Vagina (tissue), 2 donors: ENCODE measurements around the gene FUZ.
A peak's percentile ranks its signal among the peaks of the same experiment; 100 is the strongest.

Experiments used
- CTCF ChIP-seq, 3 experiments: fragments of 450-650 bp in 2 of 3; fragments of 200-600 bp in 1 of 3; sonication (generic) in 1 of 3; IDR thresholded peaks; one replicate each; pipeline ENCODE4 v1.5.1; 2017 to 2019; ENCODE audit warnings: antibody characterized with exemption in 3 of 3, mild to moderate bottlenecking in 2 of 3, moderate library complexity in 2 of 3
- POLR2A ChIP-seq, 2 donors: fragments of 450-650 bp; IDR thresholded peaks; one replicate each; pipeline ENCODE4 v1.6.1; 2017; ENCODE audit warnings: antibody characterized with exemption in 2 of 2, mild to moderate bottlenecking in 2 of 2, moderate library complexity in 2 of 2

GRCh38 chr19:49809160-49809940 lies 3.7 kb downstream of the FUZ start:
- TF ChIP-seq CTCF (IDR thresholded peaks at IDR 0.05) (peak in 1 of 3 experiments; percentile 21), POLR2A (IDR thresholded peaks at IDR 0.05) (no peak)
